ENCODE measurements around the gene TPP1. TPM values are rescaled to one million over a fixed set of nuclear protein-coding genes. Genes with fewer than 3 reads are reported as not detected.
A peak's percentile ranks its signal among the peaks of the same experiment; 100 is the strongest.

Gene TPP1
- polyA plus RNA-seq, 4 donors, result 25.4 to 429 (median 34.7) TPM

GRCh38 chr11:6653097-6653496 is 33.9 kb upstream of the TPP1 start:
- H3K36me3 ChIP-seq (ENCODE audit: control insufficient read depth in 3 of 3, insufficient read depth in 2 of 3, low read depth in 1 of 3, low read length in 3 of 3), result peaks cover 0 to 3% (median 0%) of the 10 kb centered on the region in 3 donors
- DNase-seq (no peak), FAIRE-seq (no peak)
- H3K27me3 ChIP-seq (ENCODE audit: control insufficient read depth in 3 of 3, insufficient read depth in 3 of 3, low read length in 3 of 3), result peaks cover 0 to 55% (median 0%) of the 10 kb centered on the region in 3 donors
- 89 to 96% (median 91%) methylated on average over 1 of the region's 1 CpG for WGBS, 3 donors
- H3K9me3 ChIP-seq (ENCODE audit: control insufficient read depth in 2 of 2, insufficient read depth in 1 of 2, low read depth in 1 of 2, low read length in 1 of 2), result no peaks in the 10 kb centered on the region
- H3K27ac ChIP-seq (ENCODE audit: low read depth in 1 of 3, low read length in 2 of 3), result no peak overlapping the region
- H3K4me3 ChIP-seq (ENCODE audit: low read depth in 1 of 3, low read length in 3 of 3), result no peak overlapping the region
- peaks cover 0 to 6% (median 3%) of the 10 kb centered on the region in 3 donors for H3K4me1 ChIP-seq (ENCODE audit: control insufficient read depth in 3 of 3, insufficient read depth in 2 of 3, low read depth in 1 of 3, low read length in 2 of 3)

- peaks cover 0 to 13% (median 4%) of the 10 kb centered on the region in 3 donors for H3K4me1 ChIP-seq (ENCODE audit: control insufficient read depth in 3 of 3, insufficient read depth in 2 of 3, low read depth in 1 of 3, low read length in 2 of 3)
- H3K36me3 ChIP-seq (ENCODE audit: control insufficient read depth in 3 of 3, insufficient read depth in 2 of 3, low read depth in 1 of 3, low read length in 3 of 3), result peaks cover 0 to 3% (median 0%) of the 10 kb centered on the region in 3 donors
- no peaks in the 10 kb centered on the region for H3K9me3 ChIP-seq (ENCODE audit: control insufficient read depth in 2 of 2, insufficient read depth in 1 of 2, low read depth in 1 of 2, low read length in 1 of 2)
- H3K27me3 ChIP-seq (ENCODE audit: control insufficient read depth in 3 of 3, insufficient read depth in 3 of 3, low read length in 3 of 3), result peaks cover 0 to 53% (median 0%) of the 10 kb centered on the region in 3 donors
- H3K27ac ChIP-seq (ENCODE audit: low read depth in 1 of 3, low read length in 2 of 3), result no peak overlapping the region
- 66 to 73% (median 70%) methylated on average over 3 of the region's 3 CpGs for WGBS, 3 donors
- FAIRE-seq (no peak), DNase-seq (no peak)
- H3K4me3 ChIP-seq (ENCODE audit: low read depth in 1 of 3, low read length in 3 of 3), result no peak overlapping the region
Measured at GRCh38 chr11:6652182-6652581, 33.0 kb upstream of the TPP1 start.

- no peak overlapping the region for H3K27ac ChIP-seq (ENCODE audit: low read depth in 1 of 3, low read length in 2 of 3)
- H3K9me3 ChIP-seq (ENCODE audit: control insufficient read depth in 2 of 2, insufficient read depth in 1 of 2, low read depth in 1 of 2, low read length in 1 of 2), result no peaks in the 10 kb centered on the region
- DNase-seq (no peak), FAIRE-seq (no peak)
- WGBS, 3 donors, result 35 to 60% (median 49%) methylated on average over 6 of the region's 6 CpGs
- peaks cover 0 to 41% (median 0%) of the 10 kb centered on the region in 3 donors for H3K27me3 ChIP-seq (ENCODE audit: control insufficient read depth in 3 of 3, insufficient read depth in 3 of 3, low read length in 3 of 3)
- H3K4me3 ChIP-seq (ENCODE audit: low read depth in 1 of 3, low read length in 3 of 3), result no peak overlapping the region
- H3K36me3 ChIP-seq (ENCODE audit: control insufficient read depth in 3 of 3, insufficient read depth in 2 of 3, low read depth in 1 of 3, low read length in 3 of 3), result peaks cover 0 to 3% (median 0%) of the 10 kb centered on the region in 3 donors
- H3K4me1 ChIP-seq (ENCODE audit: control insufficient read depth in 3 of 3, insufficient read depth in 2 of 3, low read depth in 1 of 3, low read length in 2 of 3), result peaks cover 0 to 20% (median 6%) of the 10 kb centered on the region in 3 donors
Measured at GRCh38 chr11:6650980-6651379, 31.8 kb upstream of the TPP1 start.

GRCh38 chr11:6650104-6650503 is 30.9 kb upstream of the TPP1 start:
- Histone ChIP-seq H3K4me1 (ENCODE audit: control insufficient read depth in 3 of 3, insufficient read depth in 2 of 3, low read depth in 1 of 3, low read length in 2 of 3) (peaks cover 0 to 20% (median 6%) of the 10 kb centered on the region in 3 donors), H3K9me3 (ENCODE audit: control insufficient read depth in 2 of 2, insufficient read depth in 1 of 2, low read depth in 1 of 2, low read length in 1 of 2) (no peaks in the 10 kb centered on the region), H3K27me3 (ENCODE audit: control insufficient read depth in 3 of 3, insufficient read depth in 3 of 3, low read length in 3 of 3) (peaks cover 0 to 37% (median 0%) of the 10 kb centered on the region in 3 donors), H3K4me3 (ENCODE audit: low read depth in 1 of 3, low read length in 3 of 3) (no peak overlapping the region), H3K36me3 (ENCODE audit: control insufficient read depth in 3 of 3, insufficient read depth in 2 of 3, low read depth in 1 of 3, low read length in 3 of 3) (peaks cover 0 to 3% (median 0%) of the 10 kb centered on the region in 3 donors), H3K27ac (ENCODE audit: low read depth in 1 of 3, low read length in 2 of 3) (no peak overlapping the region)
- DNase-seq, result no peak
- no peak for FAIRE-seq

GRCh38 chr11:6648501-6648900 is 29.3 kb upstream of the TPP1 start:
- peaks cover 0 to 18% (median 6%) of the 10 kb centered on the region in 3 donors for H3K4me1 ChIP-seq (ENCODE audit: control insufficient read depth in 3 of 3, insufficient read depth in 2 of 3, low read depth in 1 of 3, low read length in 2 of 3)
- peaks cover 0 to 3% (median 0%) of the 10 kb centered on the region in 3 donors for H3K36me3 ChIP-seq (ENCODE audit: control insufficient read depth in 3 of 3, insufficient read depth in 2 of 3, low read depth in 1 of 3, low read length in 3 of 3)
- 58 to 74% (median 63%) methylated on average over 1 of the region's 1 CpG for WGBS, 3 donors
- no peak for FAIRE-seq
- no peaks in the 10 kb centered on the region for H3K9me3 ChIP-seq (ENCODE audit: control insufficient read depth in 2 of 2, insufficient read depth in 1 of 2, low read depth in 1 of 2, low read length in 1 of 2)
- no peak overlapping the region for H3K4me3 ChIP-seq (ENCODE audit: low read depth in 1 of 3, low read length in 3 of 3)
- no peak for DNase-seq
- H3K27me3 ChIP-seq (ENCODE audit: control insufficient read depth in 3 of 3, insufficient read depth in 3 of 3, low read length in 3 of 3), result peaks cover 0 to 21% (median 0%) of the 10 kb centered on the region in 3 donors
- H3K27ac ChIP-seq (ENCODE audit: low read depth in 1 of 3, low read length in 2 of 3), result no peak overlapping the region

GRCh38 chr11:6647836-6648235 is 28.6 kb upstream of the TPP1 start:
- Histone ChIP-seq H3K27ac (ENCODE audit: low read depth in 1 of 3, low read length in 2 of 3) (peak overlapping the region in 2 of 3 donors; percentile 75 to 78), H3K36me3 (ENCODE audit: control insufficient read depth in 3 of 3, insufficient read depth in 2 of 3, low read depth in 1 of 3, low read length in 3 of 3) (peaks cover 0 to 3% (median 0%) of the 10 kb centered on the region in 3 donors), H3K4me1 (ENCODE audit: control insufficient read depth in 3 of 3, insufficient read depth in 2 of 3, low read depth in 1 of 3, low read length in 2 of 3) (peaks cover 0 to 18% (median 6%) of the 10 kb centered on the region in 3 donors), H3K27me3 (ENCODE audit: control insufficient read depth in 3 of 3, insufficient read depth in 3 of 3, low read length in 3 of 3) (peaks cover 0 to 16% (median 0%) of the 10 kb centered on the region in 3 donors), H3K9me3 (ENCODE audit: control insufficient read depth in 2 of 2, insufficient read depth in 1 of 2, low read depth in 1 of 2, low read length in 1 of 2) (no peaks in the 10 kb centered on the region), H3K4me3 (ENCODE audit: low read depth in 1 of 3, low read length in 3 of 3) (no peak overlapping the region)
- DNase-seq, result no peak
- FAIRE-seq, result no peak
- 87 to 100% (median 91%) methylated on average over 2 of the region's 2 CpGs for whole genome bisulfite sequencing, 3 donors

- peak in 1 of 2 donors; percentile 31 for DNase-seq
- Histone ChIP-seq H3K27ac (ENCODE audit: low read depth in 1 of 3, low read length in 2 of 3) (peak overlapping the region in 2 of 3 donors; percentile 75 to 78), H3K4me3 (ENCODE audit: low read depth in 1 of 3, low read length in 3 of 3) (no peak overlapping the region), H3K4me1 (ENCODE audit: control insufficient read depth in 3 of 3, insufficient read depth in 2 of 3, low read depth in 1 of 3, low read length in 2 of 3) (peaks cover 0 to 18% (median 6%) of the 10 kb centered on the region in 3 donors), H3K36me3 (ENCODE audit: control insufficient read depth in 3 of 3, insufficient read depth in 2 of 3, low read depth in 1 of 3, low read length in 3 of 3) (peaks cover 0 to 3% (median 0%) of the 10 kb centered on the region in 3 donors), H3K27me3 (ENCODE audit: control insufficient read depth in 3 of 3, insufficient read depth in 3 of 3, low read length in 3 of 3) (peaks cover 0 to 14% (median 0%) of the 10 kb centered on the region in 3 donors), H3K9me3 (ENCODE audit: control insufficient read depth in 2 of 2, insufficient read depth in 1 of 2, low read depth in 1 of 2, low read length in 1 of 2) (no peaks in the 10 kb centered on the region)
- no peak for FAIRE-seq
- WGBS, 3 donors, result 38 to 70% (median 62%) methylated on average over 9 of the region's 9 CpGs
Measured at GRCh38 chr11:6646918-6647679, 27.9 kb upstream of the TPP1 start.

- Histone ChIP-seq H3K9me3 (ENCODE audit: control insufficient read depth in 2 of 2, insufficient read depth in 1 of 2, low read depth in 1 of 2, low read length in 1 of 2) (no peaks in the 10 kb centered on the region), H3K27me3 (ENCODE audit: control insufficient read depth in 3 of 3, insufficient read depth in 3 of 3, low read length in 3 of 3) (peaks cover 0 to 14% (median 0%) of the 10 kb centered on the region in 3 donors), H3K36me3 (ENCODE audit: control insufficient read depth in 3 of 3, insufficient read depth in 2 of 3, low read depth in 1 of 3, low read length in 3 of 3) (peaks cover 0 to 3% (median 0%) of the 10 kb centered on the region in 3 donors), H3K4me3 (ENCODE audit: low read depth in 1 of 3, low read length in 3 of 3) (no peak overlapping the region), H3K4me1 (ENCODE audit: control insufficient read depth in 3 of 3, insufficient read depth in 2 of 3, low read depth in 1 of 3, low read length in 2 of 3) (peaks cover 0 to 18% (median 6%) of the 10 kb centered on the region in 3 donors), H3K27ac (ENCODE audit: low read depth in 1 of 3, low read length in 2 of 3) (peak overlapping the region in 2 of 3 donors; percentile 75 to 78)
- WGBS, 3 donors, result 45 to 71% (median 70%) methylated on average over 3 of the region's 3 CpGs
- peak in 1 of 2 donors; percentile 32 for DNase-seq
- FAIRE-seq, result no peak
Measured at GRCh38 chr11:6646576-6646917, 27.3 kb upstream of the TPP1 start.

Measured in small intestine (tissue), 7 donors.